Effector memory CD8-positive, alpha-beta T cell (primary cell): Measurements from ENCODE around the gene PPDPF.
"Not testable (repeated sequence)": the region's sequence is repeated elsewhere in the genome, so short reads cannot be mapped to it uniquely, and the experiment has no call there.

ENCODE experiments used
- ATAC-seq: fragments of 150-1000 bp; cut with Tn5 transposase; replicated peaks from 2 replicates; pipeline ENCODE4 v1.10.0; 2021; ENCODE audit warnings: mild to moderate bottlenecking, moderate library complexity
- DNase-seq, 3 experiments: peaks; one replicate each; pipeline ENCODE4 v3.0.0; 2021
- H3K27ac Mint-ChIP-seq, 2 donors: one replicate each; pipeline ENCODE4 v1.8.0; 2022; ENCODE audit warnings: mild to moderate bottlenecking in 2 of 2, mixed read lengths in 2 of 2, moderate library complexity in 2 of 2
- H3K27me3 Mint-ChIP-seq, 2 donors: one replicate each; pipeline ENCODE4 v1.8.0; 2022; ENCODE audit warnings: mixed read lengths in 2 of 2
- H3K36me3 Mint-ChIP-seq: one replicate; pipeline ENCODE4 v1.8.0; 2022; ENCODE audit warnings: mild to moderate bottlenecking, moderate library complexity, mixed read lengths; ENCODE audit not compliant: insufficient read depth
- H3K4me1 Mint-ChIP-seq, 2 donors: one replicate each; pipeline ENCODE4 v1.8.0; 2022; ENCODE audit warnings: low read depth in 2 of 2, mixed read lengths in 2 of 2
- H3K4me3 Mint-ChIP-seq, 2 donors: one replicate each; pipeline ENCODE4 v1.8.0; 2022; ENCODE audit warnings: mild to moderate bottlenecking in 2 of 2, mixed read lengths in 2 of 2, moderate library complexity in 2 of 2
- H3K9me3 Mint-ChIP-seq, 2 donors: one replicate each; pipeline ENCODE4 v1.8.0; 2022; ENCODE audit warnings: mixed read lengths in 2 of 2

PPDPF gene

DNA sequence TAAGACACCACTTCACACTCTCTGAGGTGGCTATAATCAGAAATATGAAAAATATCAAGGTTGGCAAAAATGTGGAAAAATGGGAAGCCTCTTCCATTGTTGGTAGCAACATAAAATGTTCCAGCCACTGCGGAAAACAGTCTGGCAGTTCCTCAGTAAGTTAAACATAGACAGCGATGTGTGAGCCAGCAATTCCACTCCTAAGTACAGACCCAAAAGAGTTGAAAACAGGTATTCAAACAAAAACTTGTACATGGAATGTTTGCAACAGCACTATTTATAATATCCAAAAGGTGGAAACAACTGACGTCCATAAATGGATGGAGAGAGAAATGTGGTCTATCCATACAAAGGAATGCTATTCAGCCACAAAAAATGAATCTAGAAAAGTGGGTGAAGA lies 7.4 kb upstream of the PPDPF start:
- Mint-ChIP-seq H3K4me1 (peaks cover 0 to 5% of the 10 kb centered on the region in 2 donors), H3K9me3 (no peaks in the 10 kb centered on the region), H3K27me3 (peaks cover 45 to 52% of the 10 kb centered on the region in 2 donors), H3K36me3 (no peaks in the 10 kb centered on the region), H3K27ac (no peak overlapping the region), H3K4me3 (no peak overlapping the region)
- no peak for DNase-seq
- no peak for ATAC-seq

DNA sequence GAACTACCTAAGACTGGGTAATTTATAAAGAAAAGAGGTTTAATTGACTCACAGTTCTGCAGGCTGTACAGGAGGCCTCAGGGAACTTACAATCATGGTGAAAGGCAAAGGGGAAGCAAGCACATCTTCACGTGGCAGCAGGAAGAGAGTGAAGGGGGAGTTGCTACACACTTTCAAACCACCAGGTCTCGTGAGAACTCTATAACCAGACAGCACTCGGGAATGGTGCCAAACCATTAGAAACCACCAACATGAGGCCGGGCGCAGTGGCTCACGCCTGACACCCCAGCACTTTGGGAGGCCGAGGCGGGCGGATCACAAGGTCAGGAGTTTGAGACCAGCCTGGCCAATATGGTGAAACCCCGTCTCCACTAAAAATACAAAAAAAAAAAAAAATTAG lies 6.0 kb upstream of the PPDPF start:
- ATAC-seq = peak; percentile 33
- not testable (repeated sequence) for H3K4me3 Mint-ChIP-seq, H3K9me3 Mint-ChIP-seq, H3K27ac Mint-ChIP-seq, H3K36me3 Mint-ChIP-seq, H3K4me1 Mint-ChIP-seq, DNase-seq
- H3K27me3 Mint-ChIP-seq = peaks cover 34 to 38% of the 10 kb centered on the region in 2 donors

DNA sequence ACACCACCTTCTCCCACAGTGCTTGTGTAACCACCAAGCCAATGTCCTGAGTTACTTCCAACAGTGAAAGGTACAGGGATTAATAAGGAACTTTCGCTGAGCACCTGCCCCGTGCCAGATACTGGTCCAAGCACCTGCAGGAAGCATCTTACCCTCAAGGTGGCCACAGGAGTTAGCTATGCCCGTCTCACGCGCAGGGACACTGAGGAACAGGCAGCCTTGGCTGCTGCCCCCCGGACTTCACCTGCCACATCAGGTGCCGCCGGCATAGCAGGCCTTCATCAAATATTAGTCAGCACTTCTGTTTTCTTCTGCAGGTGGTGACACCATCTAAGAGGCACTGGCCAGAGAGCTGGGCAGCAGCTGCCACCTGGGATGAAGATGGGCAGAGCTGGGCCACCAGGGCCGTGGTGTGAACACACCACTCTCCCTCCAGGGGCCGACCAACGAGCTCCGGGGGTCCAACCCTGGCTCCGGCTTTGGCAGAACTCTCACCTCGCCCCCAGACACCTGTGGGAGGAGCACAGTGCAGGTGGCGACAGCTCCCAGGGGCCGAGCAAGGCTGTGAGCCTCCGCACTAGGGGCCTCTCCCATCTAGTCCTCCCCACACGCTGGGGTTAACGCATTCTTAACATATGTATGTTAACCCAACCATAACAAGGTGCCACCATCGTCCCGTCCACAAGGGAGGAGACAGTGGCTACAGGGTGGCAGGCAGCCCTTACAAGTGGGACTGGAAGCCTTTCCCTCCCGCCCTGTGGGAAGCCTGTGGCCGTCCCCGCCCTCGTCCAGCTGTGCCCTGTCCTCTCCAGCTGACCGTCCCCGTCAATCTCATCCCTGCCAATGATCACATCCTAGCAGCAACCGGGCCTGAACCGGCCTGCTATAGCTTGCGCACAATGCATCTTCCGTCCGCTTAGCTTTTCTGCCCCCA lies 2.9 kb upstream of the PPDPF start:
- Mint-ChIP-seq H3K27me3 (peaks cover 9% of the 10 kb centered on the region in 2 donors), H3K4me1 (peaks cover 2 to 16% of the 10 kb centered on the region in 2 donors), H3K4me3 (peak overlapping the region; percentile 36 to 49), H3K36me3 (peaks cover 11% of the 10 kb centered on the region), H3K27ac (no peak overlapping the region), H3K9me3 (no peaks in the 10 kb centered on the region)
- DNase-seq = no peak
- ATAC-seq = no peak

DNA sequence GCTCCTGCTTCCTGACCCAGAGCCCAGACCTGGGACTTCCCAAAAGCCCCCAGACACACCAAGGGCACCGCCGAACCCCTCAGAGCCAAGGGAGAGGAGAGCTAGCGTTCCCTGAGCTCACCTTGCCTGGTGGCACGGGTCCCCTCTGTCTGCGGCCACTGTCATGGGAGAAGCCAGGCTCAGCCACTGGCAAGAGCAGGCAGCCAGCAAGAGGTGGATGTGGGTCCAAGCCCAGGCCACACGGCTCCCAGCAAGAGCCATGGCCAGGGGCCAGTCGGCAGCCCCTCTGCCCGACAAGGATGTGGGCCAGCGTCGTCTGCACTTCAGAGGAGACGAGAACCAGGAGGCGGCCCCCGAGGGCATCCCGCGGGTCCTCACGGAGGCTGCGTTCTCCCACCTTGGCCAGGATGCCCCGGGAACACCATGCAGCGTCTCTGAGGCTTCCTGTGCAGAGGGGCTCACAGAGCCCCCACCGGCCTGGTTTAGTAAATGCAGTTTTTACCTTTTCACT lies 2.2 kb upstream of the PPDPF start:
- H3K27ac Mint-ChIP-seq = no peak overlapping the region
- H3K4me1 Mint-ChIP-seq = peaks cover 3 to 17% of the 10 kb centered on the region in 2 donors
- H3K36me3 Mint-ChIP-seq = peaks cover 16% of the 10 kb centered on the region
- peak overlapping the region in 1 of 2 donors; percentile 17 for H3K4me3 Mint-ChIP-seq
- peaks cover 1 to 2% of the 10 kb centered on the region in 2 donors for H3K27me3 Mint-ChIP-seq
- no peak for DNase-seq
- ATAC-seq = no peak
- no peaks in the 10 kb centered on the region for H3K9me3 Mint-ChIP-seq

DNA sequence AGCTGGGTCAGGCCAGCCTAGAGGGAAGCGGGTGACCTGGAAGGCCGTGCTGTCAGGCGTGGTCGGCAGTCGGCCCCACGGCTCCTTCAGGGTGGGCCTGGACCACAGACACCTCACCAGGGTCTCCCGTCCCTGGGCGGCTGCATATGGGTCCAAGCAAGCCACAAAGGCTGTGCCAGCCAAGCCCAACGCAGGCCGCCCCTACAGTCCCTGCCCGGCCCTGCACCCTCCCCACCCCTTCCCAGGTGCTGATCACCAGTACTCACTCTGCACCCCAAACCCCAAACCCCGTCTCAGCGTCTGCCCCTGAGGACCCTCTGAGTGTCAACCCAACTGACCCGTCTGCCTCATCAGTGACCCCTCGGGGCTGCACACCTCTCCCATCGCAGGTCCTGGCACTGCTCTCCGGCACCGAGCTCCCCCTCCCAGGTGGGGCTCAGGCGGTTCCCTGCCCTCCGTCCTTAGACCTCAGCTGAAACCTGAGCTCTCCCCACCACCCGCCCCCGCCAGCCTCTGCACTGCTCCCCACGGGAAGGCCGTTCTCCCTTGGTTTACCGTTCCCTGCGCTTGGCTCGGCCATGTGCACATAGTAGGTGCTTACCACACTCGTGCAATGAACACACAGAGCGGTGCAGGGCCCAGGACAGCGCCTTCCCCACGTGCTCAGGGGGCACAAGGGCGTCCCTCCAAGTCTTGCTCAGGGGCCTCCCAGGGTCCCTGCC lies 1.5 kb upstream of the PPDPF start:
- peaks cover 3 to 17% of the 10 kb centered on the region in 2 donors for H3K4me1 Mint-ChIP-seq
- H3K27me3 Mint-ChIP-seq = no peaks in the 10 kb centered on the region
- peak overlapping the region; percentile 79 to 81 for H3K4me3 Mint-ChIP-seq
- DNase-seq = no peak
- H3K27ac Mint-ChIP-seq = no peak overlapping the region
- H3K36me3 Mint-ChIP-seq = peaks cover 22% of the 10 kb centered on the region
- no peak for ATAC-seq
- H3K9me3 Mint-ChIP-seq = no peaks in the 10 kb centered on the region

DNA sequence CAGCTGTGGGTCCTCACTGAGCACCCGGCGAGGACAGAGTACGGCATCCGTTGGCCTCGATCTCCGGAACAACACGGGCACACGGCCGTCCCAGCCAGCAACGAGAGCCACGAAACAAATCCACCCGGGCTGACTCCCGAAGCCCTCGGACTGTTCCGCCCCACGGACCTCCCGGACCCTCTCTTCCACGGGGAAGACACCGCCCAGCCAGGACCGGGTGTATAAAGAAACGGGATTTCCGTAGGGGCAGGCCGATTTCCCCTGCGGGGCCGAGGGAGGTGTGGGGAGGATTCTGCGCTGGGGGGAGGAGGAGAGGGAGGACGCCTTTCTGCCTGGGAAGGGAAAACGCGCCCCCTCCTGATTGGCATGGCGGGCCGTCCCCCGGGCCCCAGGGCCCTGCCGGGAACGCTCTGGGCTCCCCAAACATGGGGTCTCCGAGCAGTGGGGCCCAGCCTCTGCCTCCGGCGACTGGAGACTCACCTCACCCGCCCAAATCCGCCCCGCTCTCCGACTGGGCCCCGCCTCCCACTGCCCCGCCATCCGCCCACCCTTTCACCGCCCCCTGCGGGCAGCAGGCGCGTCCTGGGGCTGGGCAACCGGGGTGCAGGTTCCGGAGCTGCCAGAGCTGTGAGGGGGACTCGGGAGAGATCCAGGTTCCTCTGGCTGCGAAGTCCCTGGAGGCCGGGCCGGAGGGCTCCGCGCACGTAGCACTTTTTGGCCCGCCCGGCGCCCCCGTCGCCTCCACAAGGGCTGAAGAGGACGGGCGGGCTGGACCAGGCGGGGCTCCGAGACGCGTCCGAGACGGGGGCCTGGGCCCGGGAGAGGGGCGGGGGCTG lies 679 bp upstream of the PPDPF start:
- no peaks in the 10 kb centered on the region for H3K9me3 Mint-ChIP-seq
- peak; percentile 58 for ATAC-seq
- peak overlapping the region; percentile 71 to 82 for H3K27ac Mint-ChIP-seq
- peak overlapping the region; percentile 79 to 81 for H3K4me3 Mint-ChIP-seq
- peaks cover 10 to 18% of the 10 kb centered on the region in 2 donors for H3K4me1 Mint-ChIP-seq
- peak; percentile 55 to 61 (median 55) for DNase-seq
- H3K27me3 Mint-ChIP-seq = no peaks in the 10 kb centered on the region
- peaks cover 22% of the 10 kb centered on the region for H3K36me3 Mint-ChIP-seq

DNA sequence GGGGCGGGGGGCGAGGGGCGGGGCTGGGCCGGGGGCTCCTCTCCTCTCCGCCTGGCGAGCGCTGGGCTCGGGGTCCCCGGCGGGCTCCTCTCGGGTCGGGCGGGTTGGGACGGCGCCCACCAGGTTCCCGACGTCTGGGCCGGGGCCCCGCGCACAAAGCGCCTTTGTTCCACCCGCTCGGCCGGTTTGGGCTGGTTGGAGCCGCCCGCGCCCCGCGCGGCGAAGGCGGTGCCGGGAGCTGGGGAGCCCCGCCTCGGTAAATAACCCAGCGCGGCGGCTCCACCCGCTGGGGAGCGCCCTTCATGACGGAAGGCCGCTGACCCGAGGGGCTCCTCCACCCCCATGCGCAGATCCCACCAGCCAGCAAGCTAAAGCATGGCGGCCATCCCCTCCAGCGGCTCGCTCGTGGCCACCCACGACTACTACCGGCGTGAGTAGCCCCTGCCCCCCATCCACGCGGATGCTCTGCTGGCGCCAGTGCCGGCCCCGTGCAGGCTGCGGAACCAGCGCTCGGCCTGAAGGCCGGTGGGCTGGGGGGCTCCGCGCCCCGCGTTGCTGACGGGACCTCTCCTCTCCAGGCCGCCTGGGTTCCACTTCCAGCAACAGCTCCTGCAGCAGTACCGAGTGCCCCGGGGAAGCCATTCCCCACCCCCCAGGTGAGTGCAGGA lies 503 bp downstream of the PPDPF start:
- Mint-ChIP-seq H3K9me3 (no peaks in the 10 kb centered on the region), H3K27ac (peak overlapping the region; percentile 71 to 82), H3K27me3 (no peaks in the 10 kb centered on the region), H3K36me3 (peaks cover 22% of the 10 kb centered on the region), H3K4me1 (peaks cover 10 to 18% of the 10 kb centered on the region in 2 donors), H3K4me3 (peak overlapping the region; percentile 79 to 81)
- ATAC-seq (peak; percentile 62), DNase-seq (peak; percentile 53 to 70 (median 58))

DNA sequence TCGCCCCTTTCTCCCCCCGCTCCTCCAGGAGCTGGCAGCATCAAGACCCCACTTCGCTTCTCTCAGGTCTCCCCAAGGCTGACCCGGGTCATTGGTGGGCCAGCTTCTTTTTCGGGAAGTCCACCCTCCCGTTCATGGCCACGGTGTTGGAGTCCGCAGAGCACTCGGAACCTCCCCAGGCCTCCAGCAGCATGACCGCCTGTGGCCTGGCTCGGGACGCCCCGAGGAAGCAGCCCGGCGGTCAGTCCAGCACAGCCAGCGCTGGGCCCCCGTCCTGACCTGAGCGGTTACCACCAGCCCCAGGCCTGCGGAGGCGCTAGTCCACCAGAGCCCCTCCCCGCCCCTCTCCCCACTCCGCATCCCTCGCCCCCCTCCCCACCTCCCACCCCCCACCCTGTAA lies 1.0 kb downstream of the PPDPF start:
- Mint-ChIP-seq H3K4me3 (peak overlapping the region; percentile 79 to 81), H3K36me3 (peaks cover 22% of the 10 kb centered on the region), H3K9me3 (no peaks in the 10 kb centered on the region), H3K27me3 (no peaks in the 10 kb centered on the region), H3K27ac (peak overlapping the region; percentile 71 to 82), H3K4me1 (peaks cover 10 to 18% of the 10 kb centered on the region in 2 donors)
- no peak for ATAC-seq
- no peak for DNase-seq

DNA sequence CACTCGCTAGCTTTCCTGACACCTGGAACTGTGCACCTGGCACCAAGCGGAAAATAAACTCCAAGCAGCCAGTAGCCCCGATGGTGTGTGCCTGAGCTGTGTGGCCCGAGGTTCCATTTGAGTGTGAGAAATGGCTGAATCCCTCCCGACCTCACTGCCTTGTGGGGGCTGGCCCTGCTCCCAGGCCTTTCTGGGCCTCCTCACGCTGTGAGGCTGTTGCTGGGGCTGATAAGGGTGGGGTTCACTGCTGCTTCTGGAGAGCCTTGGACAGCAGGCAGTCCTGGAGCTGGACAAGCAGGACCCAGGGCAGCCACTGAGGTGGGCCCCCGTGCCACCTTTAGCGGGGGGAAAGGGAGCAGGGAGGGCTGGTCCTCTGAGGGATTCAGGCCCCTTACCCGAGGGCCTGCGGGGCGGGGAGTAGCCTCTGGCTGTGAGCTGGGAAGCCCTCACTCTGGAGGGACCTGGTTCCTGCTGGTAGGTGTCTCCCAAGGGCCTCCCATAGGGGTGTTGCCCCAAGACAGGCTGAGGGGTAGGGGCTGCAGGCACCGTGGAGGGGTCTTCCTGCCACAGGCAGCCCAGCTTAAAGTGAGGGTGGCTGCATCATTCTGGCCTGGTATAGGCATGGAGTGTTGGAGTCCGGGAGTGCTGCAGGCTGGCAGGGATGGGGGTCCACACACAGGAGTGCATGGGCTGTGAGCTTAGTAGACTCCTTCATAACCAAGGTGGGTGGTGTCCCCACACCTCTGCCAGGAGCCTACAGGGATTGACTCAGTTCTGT lies 1.7 kb downstream of the PPDPF start:
- peaks cover 22% of the 10 kb centered on the region for H3K36me3 Mint-ChIP-seq
- peak overlapping the region in 1 of 2 donors; percentile 82 for H3K27ac Mint-ChIP-seq
- ATAC-seq = no peak
- H3K27me3 Mint-ChIP-seq = no peaks in the 10 kb centered on the region
- DNase-seq = no peak
- H3K9me3 Mint-ChIP-seq = no peaks in the 10 kb centered on the region
- H3K4me1 Mint-ChIP-seq = peaks cover 10 to 18% of the 10 kb centered on the region in 2 donors
- H3K4me3 Mint-ChIP-seq = peak overlapping the region; percentile 79 to 81

DNA sequence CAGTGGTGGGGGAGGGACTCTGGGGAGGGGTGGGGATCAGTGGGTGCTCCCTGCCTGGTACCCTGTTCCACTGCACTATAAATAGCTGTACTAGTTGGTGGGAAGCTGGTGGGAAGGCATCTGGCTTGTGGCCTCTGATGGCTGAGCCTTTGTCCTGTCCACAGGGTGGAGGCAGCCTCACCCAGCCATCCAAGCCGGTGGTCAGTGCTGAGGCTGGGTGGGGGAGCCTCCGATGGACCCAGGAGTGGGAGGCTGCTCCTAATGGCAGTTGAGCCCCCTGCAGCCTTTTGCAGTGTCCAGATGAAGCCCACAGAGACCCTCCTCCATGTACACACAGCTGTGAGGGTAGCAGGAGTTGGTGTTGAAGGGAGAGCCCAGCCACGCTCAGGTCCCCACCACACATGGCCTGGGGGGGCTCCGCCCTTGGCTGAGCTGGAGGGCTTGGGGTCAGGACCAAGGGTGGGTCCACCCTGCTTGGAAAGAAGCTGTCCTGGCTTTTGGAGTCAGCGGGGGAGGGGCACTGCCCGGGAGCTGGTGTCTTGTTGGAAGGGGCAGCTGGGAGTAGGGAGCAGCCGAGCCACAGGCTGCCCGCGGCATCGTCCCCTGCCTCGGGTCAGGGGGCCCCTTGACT lies 2.5 kb downstream of the PPDPF start:
- peak overlapping the region; percentile 79 to 81 for H3K4me3 Mint-ChIP-seq
- no peaks in the 10 kb centered on the region for H3K9me3 Mint-ChIP-seq
- H3K27me3 Mint-ChIP-seq = no peaks in the 10 kb centered on the region
- H3K27ac Mint-ChIP-seq = peak overlapping the region in 1 of 2 donors; percentile 82
- H3K36me3 Mint-ChIP-seq = peaks cover 22% of the 10 kb centered on the region
- H3K4me1 Mint-ChIP-seq = peaks cover 10 to 16% of the 10 kb centered on the region in 2 donors
- no peak for DNase-seq
- no peak for ATAC-seq

DNA sequence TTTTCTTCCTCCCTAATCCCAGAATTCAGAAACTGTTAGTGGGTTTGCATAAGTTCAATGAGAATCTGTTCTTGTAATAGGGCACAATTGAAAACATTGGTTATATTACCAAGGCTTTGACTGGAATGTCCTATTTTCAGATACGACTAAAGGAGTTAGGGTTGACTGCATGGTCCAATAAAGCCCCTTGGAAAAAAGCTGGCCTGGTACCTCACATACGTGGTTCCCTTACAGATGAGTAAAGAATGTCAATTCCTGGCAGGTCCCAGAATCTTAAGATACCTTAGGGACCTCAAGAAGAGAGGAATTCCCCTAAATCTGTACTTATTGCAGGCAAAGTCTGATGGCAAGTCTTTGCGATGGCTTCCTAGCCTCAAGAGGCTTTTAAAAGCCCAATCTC lies 4.6 kb downstream of the PPDPF start:
- Mint-ChIP-seq H3K36me3 (peaks cover 22% of the 10 kb centered on the region), H3K27me3 (no peaks in the 10 kb centered on the region), H3K27ac (peak overlapping the region in 1 of 2 donors; percentile 53), H3K9me3 (no peaks in the 10 kb centered on the region), H3K4me1 (peaks cover 11 to 15% of the 10 kb centered on the region in 2 donors), H3K4me3 (no peak overlapping the region)
- DNase-seq = no peak
- ATAC-seq = no peak
